ENCODE measurements around the gene CSNK1G2. TPM values are rescaled to one million over a fixed set of nuclear protein-coding genes. Genes with fewer than 3 reads are reported as not detected.

CSNK1G2 gene
- total and polyA plus RNA-seq, 11 donors: 18.2 to 42.7 (median 24.6) TPM

- H3K4me3 ChIP-seq: no peak overlapping the region
- ATAC-seq (no peak), DNase-seq (no peak)
- intact Hi-C loops (cut with DNase I): no loop called here
- no peaks in the 10 kb centered on the region for H3K27me3 ChIP-seq
- TF ChIP-seq CTCF (IDR thresholded peaks at IDR 0.05) (no peak), POLR2A (IDR thresholded peaks at IDR 0.05) (no peak)
- H3K9me3 ChIP-seq: no peaks in the 10 kb centered on the region
- H3K4me1 ChIP-seq: peaks cover 0 to 11% (median 0%) of the 10 kb centered on the region in 12 donors
- no peak overlapping the region for H3K27ac ChIP-seq
- 80 to 89% (median 83%) methylated on average over 21 of the region's 21 CpGs for WGBS, 4 donors
- peaks cover 0 to 37% (median 0%) of the 10 kb centered on the region in 9 donors for H3K36me3 ChIP-seq
These were observed 11.7 kb downstream of the CSNK1G2 start for GRCh38 chr19:1952635-1953034.

GRCh38 chr19:1953037-1953436, 12.1 kb downstream of the CSNK1G2 start:
- no peaks in the 10 kb centered on the region for H3K9me3 ChIP-seq
- ATAC-seq (no peak), DNase-seq (no peak)
- intact Hi-C loops (cut with DNase I): no loop called here
- H3K27ac ChIP-seq: no peak overlapping the region
- no peaks in the 10 kb centered on the region for H3K27me3 ChIP-seq
- H3K36me3 ChIP-seq: peaks cover 0 to 37% (median 0%) of the 10 kb centered on the region in 9 donors
- TF ChIP-seq POLR2A (IDR thresholded peaks at IDR 0.05): no peak
- no peak for TF ChIP-seq CTCF (IDR thresholded peaks at IDR 0.05)
- peaks cover 0 to 11% (median 0%) of the 10 kb centered on the region in 12 donors for H3K4me1 ChIP-seq
- no peak overlapping the region for H3K4me3 ChIP-seq
- WGBS, 4 donors: 87 to 91% (median 90%) methylated on average over 10 to 19 of the region's 19 CpGs

GRCh38 chr19:1953441-1954094, 12.6 kb downstream of the CSNK1G2 start:
- Histone ChIP-seq H3K36me3 (peaks cover 0 to 37% (median 0%) of the 10 kb centered on the region in 9 donors), H3K4me3 (no peak overlapping the region), H3K4me1 (peaks cover 0 to 11% (median 0%) of the 10 kb centered on the region in 12 donors), H3K27me3 (no peaks in the 10 kb centered on the region), H3K27ac (no peak overlapping the region), H3K9me3 (no peaks in the 10 kb centered on the region)
- DNase-seq (no peak), ATAC-seq (no peak)
- no peak for TF ChIP-seq POLR2A (IDR thresholded peaks at IDR 0.05)
- TF ChIP-seq CTCF (IDR thresholded peaks at IDR 0.05): no peak
- intact Hi-C loops (cut with DNase I): no loop called here
- WGBS, 4 donors: 88 to 93% (median 90%) methylated on average over 26 to 32 of the region's 32 CpGs

GRCh38 chr19:1954532-1954933, 13.6 kb downstream of the CSNK1G2 start:
- Histone ChIP-seq H3K9me3 (no peaks in the 10 kb centered on the region), H3K27ac (no peak overlapping the region), H3K4me1 (peaks cover 0 to 11% (median 0%) of the 10 kb centered on the region in 12 donors), H3K4me3 (no peak overlapping the region), H3K27me3 (no peaks in the 10 kb centered on the region), H3K36me3 (peaks cover 0 to 31% (median 0%) of the 10 kb centered on the region in 9 donors)
- ATAC-seq (no peak), DNase-seq (no peak)
- 93 to 100% (median 94%) methylated on average over 6 to 15 of the region's 15 CpGs for WGBS, 4 donors
- intact Hi-C loops (cut with DNase I): no loop called here
- TF ChIP-seq CTCF (IDR thresholded peaks at IDR 0.05) (no peak), POLR2A (IDR thresholded peaks at IDR 0.05) (no peak)
